Activated CD4-positive, alpha-beta T cell treated with anti-CD3 and anti-CD28 coated beads for 36 hours (primary cell): ENCODE results near the gene DNM3. TPM values are rescaled to one million over a fixed set of nuclear protein-coding genes. Genes with fewer than 3 reads are reported as not detected.
"Not testable (repeated sequence)": the region's sequence is repeated elsewhere in the genome, so short reads cannot be mapped to it uniquely, and the experiment has no call there.

Experiments used
- ATAC-seq: fragments of 200-7000 bp; cut with Tn5 transposase; one replicate; pipeline ENCODE4 v1.10.0; 2021; ENCODE audit warnings: mild to moderate bottlenecking, moderate library complexity
- CTCF ChIA-PET: fragments of 350-600 bp; sonication (Branson Sonifier 250); formaldehyde crosslinking; loops from one replicate; lab custom pipeline; 2021; ENCODE audit warnings: antibody characterized with exemption; lab: Charles Lee
- POLR2A ChIA-PET: fragments of 350-600 bp; sonication (Branson Sonifier 250); formaldehyde crosslinking; loops from one replicate; lab custom pipeline; 2021; ENCODE audit warnings: antibody characterized with exemption, inconsistent platforms; lab: Charles Lee
- DNase-seq: peaks from one replicate; pipeline ENCODE4 v3.0.0-alpha.2; 2020
- H3K27ac Mint-ChIP-seq: one replicate; pipeline ENCODE4 v1.8.0; 2021; ENCODE audit warnings: mixed read lengths
- H3K27me3 Mint-ChIP-seq: one replicate; pipeline ENCODE4 v1.8.0; 2021; ENCODE audit warnings: mixed read lengths
- H3K36me3 Mint-ChIP-seq: one replicate; pipeline ENCODE4 v1.8.0; 2021; ENCODE audit warnings: low read depth, mixed read lengths
- H3K4me1 Mint-ChIP-seq: one replicate; pipeline ENCODE4 v1.8.0; 2021; ENCODE audit warnings: mixed read lengths
- H3K4me3 Mint-ChIP-seq: one replicate; pipeline ENCODE4 v1.8.0; 2021; ENCODE audit warnings: mild to moderate bottlenecking, moderate library complexity, mixed read lengths
- H3K9me3 Mint-ChIP-seq: one replicate; pipeline ENCODE4 v1.8.0; 2021; ENCODE audit warnings: low read depth, mixed read lengths
- intact Hi-C, 2 experiments: fragments of 100-400 bp; cut with DNase I in 1 of 2; cut with micrococcal nuclease in 1 of 2; formaldehyde crosslinking; loops; one replicate each; pipeline versions ENCODE4 v1.14.2 to v1.15.1; 2022 to 2024; cut with DNase I, micrococcal nuclease
- total RNA-seq, 2 experiments: library from RNA; stranded (reverse); gene quantifications; one replicate each; pipeline ENCODE4 v1.2.3, GENCODE V29; 2021

Gene DNM3
- total RNA-seq, 2 experiments from 2014 or later = 1.1 to 1.4 TPM

DNA sequence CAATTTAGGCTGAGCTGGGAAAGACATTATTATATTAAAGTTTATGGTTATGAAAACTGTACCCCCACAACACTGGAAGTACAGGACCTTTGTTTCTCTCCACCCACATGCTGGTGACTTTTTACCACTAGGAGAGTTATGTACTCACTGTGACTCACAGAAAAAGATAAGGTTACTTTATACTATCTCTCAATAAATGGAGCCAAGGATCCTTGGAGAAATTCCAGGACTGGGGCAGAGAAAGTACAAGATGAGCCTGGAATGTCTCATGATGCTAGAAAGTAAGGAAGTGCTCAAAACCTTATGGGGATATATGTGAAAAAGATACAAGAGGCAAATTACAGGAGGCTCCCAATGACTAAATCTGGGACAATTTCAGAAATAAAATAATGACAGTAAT is 515.3 kb downstream of the DNM3 start:
- Mint-ChIP-seq H3K27ac (no peak overlapping the region), H3K9me3 (no peaks in the 10 kb centered on the region), H3K4me3 (no peak overlapping the region), H3K4me1 (peaks cover 69% of the 10 kb centered on the region), H3K27me3 (peaks cover 3% of the 10 kb centered on the region), H3K36me3 (no peaks in the 10 kb centered on the region)
- DNase-seq = no peak
- POLR2A ChIA-PET = no interaction called here
- CTCF ChIA-PET = interaction anchor here (2.7 kb wide), 1 partner anchor 18 kb away, joined by 11 read pairs; no protein-coding TSS in a partner anchor
- intact Hi-C loops = loop anchor here in 1 of 2 experiments (10.0 kb wide), 1 partner anchor 538 kb away; no protein-coding TSS in a partner anchor
- no peak for ATAC-seq

- POLR2A ChIA-PET = interaction anchor here (0.6 to 2.0 kb wide), 11 partner anchors 15 to 573 kb away, joined by 3 to 22 read pairs (median 4); no protein-coding TSS in a partner anchor
- CTCF ChIA-PET = interaction anchor here (0.6 to 4.2 kb wide), 11 partner anchors 13 to 372 kb away, joined by 3 to 45 read pairs (median 6); no protein-coding TSS in a partner anchor
- H3K36me3 Mint-ChIP-seq = no peaks in the 10 kb centered on the region
- H3K27ac Mint-ChIP-seq = peak overlapping the region; percentile 34
- ATAC-seq (peak; percentile 6), DNase-seq (no peak)
- H3K9me3 Mint-ChIP-seq = no peaks in the 10 kb centered on the region
- H3K27me3 Mint-ChIP-seq = peaks cover 2% of the 10 kb centered on the region
- peak overlapping the region; percentile 39 for H3K4me3 Mint-ChIP-seq
- intact Hi-C loops = loop anchor here (1.0 to 10.0 kb wide), 11 partner anchors 20 to 537 kb away; no protein-coding TSS in a partner anchor
- H3K4me1 Mint-ChIP-seq = peaks cover 62% of the 10 kb centered on the region
Observed at GRCh38 chr1:172357753-172358385, 516.6 kb downstream of the DNM3 start.

DNA sequence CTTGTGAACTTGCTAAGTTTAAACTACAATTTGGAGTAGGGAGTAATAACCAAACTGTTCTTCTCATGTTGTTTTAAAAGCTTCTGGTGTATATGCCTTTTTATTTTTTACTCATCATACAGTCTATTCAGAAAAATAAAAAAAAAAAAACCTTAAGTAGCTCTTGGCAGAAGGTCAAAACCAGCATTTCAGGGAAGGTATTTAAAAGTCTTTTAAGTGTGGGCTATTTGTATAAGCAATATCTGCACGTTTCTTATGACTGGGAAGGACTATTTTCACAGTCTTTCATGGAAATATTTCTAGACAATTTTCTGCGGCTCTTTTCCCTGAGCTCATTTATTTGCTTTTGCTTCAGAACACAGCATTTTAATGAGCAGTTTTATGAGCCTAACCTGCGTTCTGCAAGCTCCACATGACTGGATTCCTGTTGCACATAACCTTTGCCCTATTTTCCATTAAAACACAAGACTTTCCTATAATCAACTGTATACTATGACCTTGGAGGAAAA is 518.2 kb downstream of the DNM3 start:
- peak overlapping the region; percentile 77 for H3K27ac Mint-ChIP-seq
- ATAC-seq (no peak), DNase-seq (no peak)
- peaks cover 49% of the 10 kb centered on the region for H3K4me1 Mint-ChIP-seq
- no peaks in the 10 kb centered on the region for H3K36me3 Mint-ChIP-seq
- intact Hi-C loops = loop anchor here (2.0 to 10.0 kb wide), 5 partner anchors 21 to 535 kb away; no protein-coding TSS in a partner anchor
- H3K27me3 Mint-ChIP-seq = no peaks in the 10 kb centered on the region
- ChIA-PET POLR2A (interaction anchor here (0.6 to 2.0 kb wide), 7 partner anchors 21 to 543 kb away, joined by 3 to 22 read pairs (median 6); no protein-coding TSS in a partner anchor), CTCF (interaction anchor here (0.6 to 4.2 kb wide), 14 partner anchors 12 to 374 kb away, joined by 3 to 45 read pairs (median 6); no protein-coding TSS in a partner anchor)
- no peak overlapping the region for H3K4me3 Mint-ChIP-seq
- H3K9me3 Mint-ChIP-seq = no peaks in the 10 kb centered on the region

DNA sequence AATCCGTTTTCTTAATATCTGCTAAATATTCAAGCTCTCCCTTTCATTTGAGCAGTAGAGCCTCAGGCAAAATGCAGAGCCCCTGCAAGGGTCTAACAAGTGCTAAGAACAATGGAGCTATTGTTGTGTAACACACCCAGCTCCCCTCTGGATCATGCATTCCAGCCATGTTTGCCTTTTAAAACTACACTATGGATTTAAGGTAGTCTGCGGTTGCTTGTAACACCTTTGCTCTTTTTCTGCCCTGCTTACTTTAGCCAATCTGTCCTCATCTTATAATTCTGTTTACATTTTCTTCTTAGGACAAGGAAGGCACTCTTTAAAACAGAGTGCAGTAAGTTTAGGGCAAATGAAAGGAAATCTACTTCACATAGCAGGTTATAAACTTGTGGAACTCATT is 519.2 kb downstream of the DNM3 start:
- Mint-ChIP-seq H3K36me3 (no peaks in the 10 kb centered on the region), H3K9me3 (no peaks in the 10 kb centered on the region), H3K4me3 (no peak overlapping the region), H3K27me3 (no peaks in the 10 kb centered on the region), H3K4me1 (peaks cover 47% of the 10 kb centered on the region), H3K27ac (no peak overlapping the region)
- DNase-seq (no peak), ATAC-seq (no peak)
- ChIA-PET CTCF (interaction anchor here (0.7 to 4.2 kb wide), 6 partner anchors 14 to 163 kb away, joined by 3 to 45 read pairs (median 4); no protein-coding TSS in a partner anchor), POLR2A (no interaction called here)
- intact Hi-C loops = no loop called here

DNA sequence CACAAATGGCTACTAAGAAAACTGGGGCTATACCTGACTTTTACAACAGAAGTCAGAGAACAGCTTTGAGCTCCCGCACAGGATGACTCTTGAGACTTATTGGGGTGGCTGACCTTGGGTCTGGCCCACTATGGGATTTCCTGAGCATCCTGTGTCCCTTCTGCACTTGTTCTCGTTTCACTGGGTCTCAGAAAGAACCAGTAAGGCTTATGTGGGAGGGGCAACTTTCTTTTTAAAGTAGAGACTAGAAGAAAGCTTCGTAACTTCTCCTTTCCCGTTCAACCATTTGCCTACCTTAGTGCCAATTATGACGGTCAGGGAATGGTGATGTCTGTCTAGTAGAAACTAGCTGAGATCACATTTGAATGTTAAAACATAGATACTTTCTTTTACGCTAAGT is 519.7 kb downstream of the DNM3 start:
- H3K36me3 Mint-ChIP-seq = no peaks in the 10 kb centered on the region
- POLR2A ChIA-PET = no interaction called here
- no peaks in the 10 kb centered on the region for H3K27me3 Mint-ChIP-seq

GRCh38 chr1:172363852-172364251 is 522.6 kb downstream of the DNM3 start:
- H3K27ac Mint-ChIP-seq = no peak overlapping the region
- peaks cover 17% of the 10 kb centered on the region for H3K4me1 Mint-ChIP-seq
- CTCF ChIA-PET = no interaction called here

More for the DNA sequence above, 519.7 kb downstream of the DNM3 start:
- peaks cover 43% of the 10 kb centered on the region for H3K4me1 Mint-ChIP-seq
- ATAC-seq (no peak), DNase-seq (no peak)
- H3K27ac Mint-ChIP-seq = no peak overlapping the region
- no peak overlapping the region for H3K4me3 Mint-ChIP-seq
- CTCF ChIA-PET = interaction anchor here (0.7 to 4.2 kb wide), 5 partner anchors 13 to 313 kb away, joined by 3 to 45 read pairs (median 4); no protein-coding TSS in a partner anchor
- H3K9me3 Mint-ChIP-seq = no peaks in the 10 kb centered on the region
- intact Hi-C loops = no loop called here

GRCh38 chr1:172371646-172372045 is 530.3 kb downstream of the DNM3 start:
- H3K27ac Mint-ChIP-seq, POLR2A ChIA-PET, intact Hi-C loops, H3K9me3 Mint-ChIP-seq, H3K36me3 Mint-ChIP-seq, H3K4me3 Mint-ChIP-seq, CTCF ChIA-PET, ATAC-seq, DNase-seq, H3K27me3 Mint-ChIP-seq: not testable (repeated sequence)
- H3K4me1 Mint-ChIP-seq = peaks cover 18% of the 10 kb centered on the region

More at GRCh38 chr1:172363852-172364251, 522.6 kb downstream of the DNM3 start:
- intact Hi-C loops = no loop called here
- DNase-seq (no peak), ATAC-seq (no peak)
- POLR2A ChIA-PET = no interaction called here
- no peaks in the 10 kb centered on the region for H3K27me3 Mint-ChIP-seq
- no peak overlapping the region for H3K4me3 Mint-ChIP-seq
- H3K36me3 Mint-ChIP-seq = peaks cover 6% of the 10 kb centered on the region
- peaks cover 11% of the 10 kb centered on the region for H3K9me3 Mint-ChIP-seq

- DNase-seq = no peak
- Mint-ChIP-seq H3K27ac (no peak overlapping the region), H3K9me3 (no peaks in the 10 kb centered on the region), H3K27me3 (no peaks in the 10 kb centered on the region), H3K4me1 (peaks cover 16% of the 10 kb centered on the region), H3K4me3 (no peak overlapping the region), H3K36me3 (no peaks in the 10 kb centered on the region)
- ChIA-PET CTCF (interaction anchor here (0.7 to 1.5 kb wide), 3 partner anchors 13 to 15 kb away, joined by 3 to 4 read pairs (median 4); no protein-coding TSS in a partner anchor), POLR2A (no interaction called here)
- intact Hi-C loops = no loop called here
- ATAC-seq = no peak
Observed at GRCh38 chr1:172373864-172374263, 532.6 kb downstream of the DNM3 start.

DNA sequence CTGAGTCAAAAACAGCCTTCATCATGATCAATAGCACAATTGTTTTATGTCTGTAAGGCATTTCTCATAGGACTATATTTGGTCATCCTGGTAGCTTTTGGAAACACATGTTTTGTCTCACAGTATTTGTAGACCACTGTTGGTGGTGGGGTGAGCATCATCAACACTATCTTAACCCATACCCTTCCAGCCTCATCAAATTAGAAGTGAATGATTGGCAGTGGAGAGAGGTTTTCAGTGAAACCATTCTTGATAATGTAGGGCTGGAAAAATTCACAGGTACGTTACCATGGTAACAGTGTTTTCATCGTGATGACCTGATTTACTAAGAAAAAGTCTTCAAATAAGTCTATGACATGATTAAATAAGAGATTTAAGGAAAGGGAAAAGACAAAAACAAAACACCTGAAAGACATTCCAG is 533.9 kb downstream of the DNM3 start:
- ATAC-seq (peak; percentile 85), DNase-seq (no peak)
- Mint-ChIP-seq H3K9me3 (no peaks in the 10 kb centered on the region), H3K4me1 (peaks cover 21% of the 10 kb centered on the region), H3K27me3 (no peaks in the 10 kb centered on the region), H3K4me3 (no peak overlapping the region), H3K27ac (no peak overlapping the region), H3K36me3 (peaks cover 2% of the 10 kb centered on the region)
- intact Hi-C loops = loop anchor here in 1 of 2 experiments (1.0 kb wide), 1 partner anchor 37 kb away; no protein-coding TSS in a partner anchor
- POLR2A ChIA-PET = no interaction called here
- CTCF ChIA-PET = interaction anchor here (0.6 to 1.9 kb wide), 4 partner anchors 20 to 384 kb away, joined by 3 to 5 read pairs (median 4); no protein-coding TSS in a partner anchor

- H3K27me3 Mint-ChIP-seq = no peaks in the 10 kb centered on the region
- ATAC-seq (no peak), DNase-seq (no peak)
- POLR2A ChIA-PET = interaction anchor here (0.6 kb wide), 1 partner anchor 491 kb away, joined by 6 read pairs; no protein-coding TSS in a partner anchor
- H3K4me3 Mint-ChIP-seq = no peak overlapping the region
- H3K36me3 Mint-ChIP-seq = peaks cover 3% of the 10 kb centered on the region
- peaks cover 32% of the 10 kb centered on the region for H3K4me1 Mint-ChIP-seq
- H3K9me3 Mint-ChIP-seq = no peaks in the 10 kb centered on the region
- intact Hi-C loops = no loop called here
- H3K27ac Mint-ChIP-seq = no peak overlapping the region
- CTCF ChIA-PET = interaction anchor here (1.0 to 1.9 kb wide), 7 partner anchors 9 to 286 kb away, joined by 3 to 9 read pairs (median 4); no protein-coding TSS in a partner anchor
Observed at GRCh38 chr1:172376431-172376830, 535.1 kb downstream of the DNM3 start.

GRCh38 chr1:172377565-172377964 is 536.3 kb downstream of the DNM3 start:
- no peak for ATAC-seq
- POLR2A ChIA-PET = no interaction called here
- H3K9me3 Mint-ChIP-seq = no peaks in the 10 kb centered on the region
- no peak overlapping the region for H3K4me3 Mint-ChIP-seq
- no peak for DNase-seq
- H3K36me3 Mint-ChIP-seq = peaks cover 3% of the 10 kb centered on the region
- no peak overlapping the region for H3K27ac Mint-ChIP-seq
- no peaks in the 10 kb centered on the region for H3K27me3 Mint-ChIP-seq
- peaks cover 43% of the 10 kb centered on the region for H3K4me1 Mint-ChIP-seq
- intact Hi-C loops = no loop called here
- CTCF ChIA-PET = interaction anchor here (0.7 to 1.7 kb wide), 5 partner anchors 18 to 84 kb away, joined by 3 to 6 read pairs (median 3); no protein-coding TSS in a partner anchor
